Naive thymus-derived CD8-positive, alpha-beta T cell (primary cell): Measurements from ENCODE around the gene S1PR4. TPM values are rescaled to one million over a fixed set of nuclear protein-coding genes. Genes with fewer than 3 reads are reported as not detected.
A peak's percentile ranks its signal among the peaks of the same experiment; 100 is the strongest.

Experiments used
- ATAC-seq, 2 donors: fragments of 150-1000 bp; cut with Tn5 transposase in 1 of 2; sonication (Bioruptor Pico), chemical (Tn5 transposase) in 1 of 2; 1 replicate in 1 of 2; 2 replicates in 1 of 2; pipeline ENCODE4 v1.10.0; 2021; ENCODE audit warnings: mild to moderate bottlenecking in 2 of 2, moderate library complexity in 2 of 2
- POLR2A ChIA-PET: fragments of 350-600 bp; sonication (Branson Sonifier 250); formaldehyde crosslinking; loops from one replicate; lab custom pipeline; 2021; ENCODE audit warnings: antibody characterized with exemption; lab: Charles Lee
- DNase-seq, 10 donors: peaks; one replicate each; pipeline versions ENCODE4 v3.0.0 to v3.0.0-alpha.2; 2020 to 2022
- H3K27ac Mint-ChIP-seq, 10 donors: one replicate each; pipeline ENCODE4 v1.8.0; 2020 to 2022; ENCODE audit warnings: mild to moderate bottlenecking in 10 of 10, mixed read lengths in 10 of 10, moderate library complexity in 4 of 10, inconsistent platforms in 1 of 10
- H3K27me3 Mint-ChIP-seq, 5 donors: one replicate each; pipeline ENCODE4 v1.8.0; 2021 to 2022; ENCODE audit warnings: mixed read lengths in 5 of 5
- H3K36me3 Mint-ChIP-seq, 3 donors: one replicate each; pipeline ENCODE4 v1.8.0; 2020 to 2022; ENCODE audit warnings: mixed read lengths in 3 of 3, mild to moderate bottlenecking in 2 of 3, inconsistent platforms in 1 of 3
- H3K4me1 Mint-ChIP-seq, 4 donors: one replicate each; pipeline ENCODE4 v1.8.0; 2021 to 2022; ENCODE audit warnings: mixed read lengths in 4 of 4
- H3K4me3 Mint-ChIP-seq, 10 donors: one replicate each; pipeline ENCODE4 v1.8.0; 2020 to 2022; ENCODE audit warnings: mild to moderate bottlenecking in 10 of 10, mixed read lengths in 10 of 10, moderate library complexity in 6 of 10, inconsistent platforms in 1 of 10
- H3K9me3 Mint-ChIP-seq, 9 donors: one replicate each; pipeline ENCODE4 v1.8.0; 2020 to 2022; ENCODE audit warnings: mixed read lengths in 9 of 9, mild to moderate bottlenecking in 3 of 9, inconsistent platforms in 1 of 9, moderate library complexity in 1 of 9
- polyA plus RNA-seq, 3 donors: library from polyadenylated mRNA; unstranded; fragments of 300-500 nt; fragmentation: Illumina TruSeq; gene quantifications; one replicate each; pipeline ENCODE4 v1.2.3, GENCODE V29; 2021
- total RNA-seq, 8 experiments: library from RNA in 2 of 8; stranded (reverse) in 2 of 8; gene quantifications; one replicate each; pipeline ENCODE4 v1.2.3 and lab custom pipeline; 2021 to 2026

Gene S1PR4, protein sequence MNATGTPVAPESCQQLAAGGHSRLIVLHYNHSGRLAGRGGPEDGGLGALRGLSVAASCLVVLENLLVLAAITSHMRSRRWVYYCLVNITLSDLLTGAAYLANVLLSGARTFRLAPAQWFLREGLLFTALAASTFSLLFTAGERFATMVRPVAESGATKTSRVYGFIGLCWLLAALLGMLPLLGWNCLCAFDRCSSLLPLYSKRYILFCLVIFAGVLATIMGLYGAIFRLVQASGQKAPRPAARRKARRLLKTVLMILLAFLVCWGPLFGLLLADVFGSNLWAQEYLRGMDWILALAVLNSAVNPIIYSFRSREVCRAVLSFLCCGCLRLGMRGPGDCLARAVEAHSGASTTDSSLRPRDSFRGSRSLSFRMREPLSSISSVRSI
- 100 to 1,000 TPM; 217 to 233 TPM for total RNA-seq
- polyA plus RNA-seq: 100 to 1,000 TPM; 286 to 470 (median 332) TPM
- total RNA-seq (lab: John Stamatoyannopoulos, UW): 27.2 to 283 (median 44.3) reads per million in 6 experiments

DNA sequence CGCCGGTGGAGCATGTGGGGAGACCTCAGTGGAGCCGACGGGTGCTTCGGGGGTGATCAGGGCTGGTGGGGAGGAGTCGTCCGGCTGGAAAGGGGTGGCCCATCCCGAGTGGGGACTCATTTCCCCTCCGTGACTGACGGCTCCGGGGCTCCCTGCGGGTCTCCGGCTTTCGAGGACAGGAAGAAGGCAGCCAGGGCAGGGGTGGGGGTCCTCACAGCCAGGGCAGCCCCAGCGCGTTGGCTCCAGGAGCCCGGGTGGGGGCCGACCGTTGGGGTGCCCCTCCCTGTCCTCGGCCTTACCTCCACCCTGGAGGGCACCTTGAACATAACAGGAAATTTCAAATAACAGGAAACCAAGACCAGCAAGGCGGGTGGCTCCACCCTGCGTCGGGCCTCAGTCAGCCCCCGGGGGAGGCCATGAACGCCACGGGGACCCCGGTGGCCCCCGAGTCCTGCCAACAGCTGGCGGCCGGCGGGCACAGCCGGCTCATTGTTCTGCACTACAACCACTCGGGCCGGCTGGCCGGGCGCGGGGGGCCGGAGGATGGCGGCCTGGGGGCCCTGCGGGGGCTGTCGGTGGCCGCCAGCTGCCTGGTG lies at the start of gene S1PR4:
Gene S1PR4 (plus strand): TSS at position 393 of the 596 bp plus-strand sequence. CDS start 24 bp downstream, at position 417.
- no peaks in the 10 kb centered on the region for H3K27me3 Mint-ChIP-seq
- peaks cover 6 to 30% (median 12%) of the 10 kb centered on the region in 3 donors for H3K36me3 Mint-ChIP-seq
- H3K4me1 Mint-ChIP-seq: peaks cover 12 to 42% (median 31%) of the 10 kb centered on the region in 4 donors
- ATAC-seq: peak; percentile 76 to 84
- H3K9me3 Mint-ChIP-seq: no peaks in the 10 kb centered on the region
- POLR2A ChIA-PET: interaction anchor here (0.6 to 3.5 kb wide), 9 partner anchors 97 to 940 kb away, joined by 3 to 21 read pairs (median 3); partner anchors contain the start of genes DOHH, MRPL54 and TLE5
- peak within 1 kb of the TSS; percentile 95 to 100 (median 98) for H3K4me3 Mint-ChIP-seq
- peak; percentile 50 to 84 (median 72) for DNase-seq
- H3K27ac Mint-ChIP-seq: peak within 1 kb of the TSS; percentile 84 to 99 (median 94)

DNA sequence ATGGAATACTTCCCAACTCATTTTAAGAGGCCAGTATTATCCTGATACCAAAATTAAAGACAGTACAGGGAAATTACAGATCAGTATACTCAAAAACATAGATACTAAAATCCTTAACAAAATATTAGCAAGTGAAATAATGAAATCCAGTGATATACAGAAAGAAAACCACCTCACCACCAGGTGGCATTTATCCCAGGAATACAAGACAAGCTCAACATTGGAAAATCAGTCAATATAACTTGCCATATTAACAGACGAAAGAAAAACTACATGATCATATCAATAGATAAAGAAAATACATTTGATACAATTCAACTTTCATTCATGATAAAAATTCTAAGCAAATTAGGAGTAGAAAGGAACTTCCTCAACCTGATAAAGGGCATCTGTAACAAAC lies 49.5 kb upstream of the S1PR4 start:
- H3K27ac Mint-ChIP-seq: no peak overlapping the region
- DNase-seq: peak in 2 of 10 donors; percentile 23 to 36

DNA sequence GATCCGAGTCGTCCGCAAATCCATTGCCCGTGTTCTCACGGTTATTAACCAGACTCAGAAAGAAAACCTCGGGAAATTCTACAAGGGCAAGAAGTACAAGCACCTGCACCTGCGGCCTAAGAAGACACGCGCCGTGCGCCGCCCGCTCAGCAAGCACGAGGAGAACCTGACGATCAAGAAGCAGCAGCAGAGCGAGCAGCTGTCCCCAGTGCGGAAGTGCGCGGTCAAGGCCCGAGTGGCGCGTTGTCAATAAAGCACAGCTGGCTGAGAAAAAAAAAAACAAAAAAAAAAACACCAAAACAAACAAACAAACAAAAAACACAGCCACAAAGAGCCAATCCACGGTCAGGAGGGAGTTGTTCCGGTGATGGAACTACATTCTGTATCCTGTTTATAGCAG lies 47.4 kb upstream of the S1PR4 start:
- H3K36me3 Mint-ChIP-seq: no peaks in the 10 kb centered on the region
- POLR2A ChIA-PET: interaction anchor here (0.6 to 1.1 kb wide), 3 partner anchors 13 to 200 kb away, joined by 3 to 4 read pairs (median 3); no protein-coding TSS in a partner anchor
- DNase-seq (peak in 1 of 10 donors; percentile 21), ATAC-seq (no peak)
- H3K27ac Mint-ChIP-seq: peak overlapping the region in 5 of 10 donors; percentile 27 to 90 (median 74)
- peaks cover 0 to 12% (median 4%) of the 10 kb centered on the region in 5 donors for H3K27me3 Mint-ChIP-seq
- peaks cover 3 to 30% (median 15%) of the 10 kb centered on the region in 4 donors for H3K4me1 Mint-ChIP-seq
- H3K4me3 Mint-ChIP-seq: peak overlapping the region in 5 of 10 donors; percentile 19 to 48 (median 30)
- H3K9me3 Mint-ChIP-seq: no peaks in the 10 kb centered on the region

More for the DNA sequence above, 49.5 kb upstream of the S1PR4 start:
- Mint-ChIP-seq H3K27me3 (peaks cover 0 to 12% (median 0%) of the 10 kb centered on the region in 5 donors), H3K9me3 (no peaks in the 10 kb centered on the region), H3K4me1 (peaks cover 3 to 30% (median 16%) of the 10 kb centered on the region in 4 donors), H3K36me3 (no peaks in the 10 kb centered on the region), H3K4me3 (no peak overlapping the region)
- POLR2A ChIA-PET: interaction anchor here (1.0 kb wide), 1 partner anchor 93 kb away, joined by 3 read pairs; no protein-coding TSS in a partner anchor
- no peak for ATAC-seq

DNA sequence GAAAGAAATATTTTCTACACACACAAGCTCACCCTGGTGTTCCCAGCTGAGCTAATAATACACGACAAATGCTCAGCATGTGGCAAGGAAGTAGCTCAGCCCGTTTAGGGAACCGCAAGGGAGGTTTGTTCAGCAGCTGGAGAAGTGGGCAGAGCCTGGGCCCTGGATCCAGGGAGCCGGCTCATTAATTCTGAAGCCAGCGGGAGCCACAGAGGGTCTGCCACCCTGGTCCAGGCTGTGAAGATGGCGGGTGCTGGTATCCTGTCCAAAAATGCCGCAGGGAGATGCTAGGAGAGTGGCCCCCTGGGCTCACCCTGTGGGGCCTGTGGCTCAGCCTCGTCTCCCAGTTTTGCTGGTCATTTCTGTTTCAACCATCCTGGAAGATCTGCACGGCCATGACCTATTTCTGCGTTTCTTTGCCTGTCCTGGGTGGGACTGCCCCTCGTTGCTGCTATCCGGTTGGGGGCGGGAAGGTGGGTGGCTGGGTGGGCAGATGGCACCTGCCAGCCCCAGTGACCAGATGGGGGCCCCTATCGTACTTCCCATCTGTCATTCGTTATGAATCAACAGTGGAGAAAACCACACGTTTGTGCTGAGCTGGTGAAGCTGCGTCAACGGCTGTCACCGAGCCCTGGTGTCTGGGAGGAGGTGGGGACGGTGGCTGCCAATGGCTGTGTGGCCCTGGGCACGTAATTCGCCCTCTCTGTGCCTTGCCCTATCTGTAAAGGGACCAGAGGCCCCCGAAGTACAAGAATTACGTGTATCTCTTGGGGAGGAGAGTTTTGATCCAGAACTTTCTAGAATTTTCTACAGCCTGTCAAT lies 45.4 kb upstream of the S1PR4 start:
- POLR2A ChIA-PET: interaction anchor here (0.5 kb wide), 1 partner anchor 1258 kb away, joined by 6 read pairs; no protein-coding TSS in a partner anchor
- H3K4me3 Mint-ChIP-seq: peak overlapping the region in 9 of 10 donors; percentile 12 to 70 (median 59)
- peaks cover 3 to 36% (median 20%) of the 10 kb centered on the region in 4 donors for H3K4me1 Mint-ChIP-seq
- no peaks in the 10 kb centered on the region for H3K36me3 Mint-ChIP-seq
- no peaks in the 10 kb centered on the region for H3K9me3 Mint-ChIP-seq
- H3K27me3 Mint-ChIP-seq: peaks cover 4 to 21% (median 8%) of the 10 kb centered on the region in 5 donors
- ATAC-seq (peak; percentile 82 to 96), DNase-seq (peak in 9 of 10 donors; percentile 32 to 76 (median 62))
- peak overlapping the region; percentile 25 to 91 (median 84) for H3K27ac Mint-ChIP-seq

DNA sequence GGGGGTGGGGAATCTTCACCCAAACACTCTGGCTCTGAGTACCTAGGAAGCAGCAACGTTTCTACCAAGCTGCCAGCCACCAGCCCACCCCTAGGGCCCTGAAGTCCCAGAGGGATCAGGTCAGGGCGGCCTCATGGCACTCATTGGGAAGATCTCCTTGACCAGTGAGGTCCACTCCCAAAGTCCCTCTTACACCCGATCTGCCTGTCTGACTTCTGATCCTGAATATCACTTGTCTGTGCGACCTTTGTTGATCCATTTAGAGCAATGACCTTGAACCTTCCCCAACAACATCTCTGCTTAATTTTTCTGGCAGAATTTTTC lies 44.8 kb upstream of the S1PR4 start:
- DNase-seq (no peak), ATAC-seq (no peak)
- H3K27ac Mint-ChIP-seq: peak overlapping the region in 7 of 10 donors; percentile 64 to 87 (median 84)
- peaks cover 4 to 21% (median 8%) of the 10 kb centered on the region in 5 donors for H3K27me3 Mint-ChIP-seq
- H3K4me3 Mint-ChIP-seq: peak overlapping the region in 7 of 10 donors; percentile 30 to 70 (median 56)
- H3K9me3 Mint-ChIP-seq: no peaks in the 10 kb centered on the region
- H3K36me3 Mint-ChIP-seq: no peaks in the 10 kb centered on the region
- POLR2A ChIA-PET: no interaction called here
- peaks cover 3 to 36% (median 20%) of the 10 kb centered on the region in 4 donors for H3K4me1 Mint-ChIP-seq

DNA sequence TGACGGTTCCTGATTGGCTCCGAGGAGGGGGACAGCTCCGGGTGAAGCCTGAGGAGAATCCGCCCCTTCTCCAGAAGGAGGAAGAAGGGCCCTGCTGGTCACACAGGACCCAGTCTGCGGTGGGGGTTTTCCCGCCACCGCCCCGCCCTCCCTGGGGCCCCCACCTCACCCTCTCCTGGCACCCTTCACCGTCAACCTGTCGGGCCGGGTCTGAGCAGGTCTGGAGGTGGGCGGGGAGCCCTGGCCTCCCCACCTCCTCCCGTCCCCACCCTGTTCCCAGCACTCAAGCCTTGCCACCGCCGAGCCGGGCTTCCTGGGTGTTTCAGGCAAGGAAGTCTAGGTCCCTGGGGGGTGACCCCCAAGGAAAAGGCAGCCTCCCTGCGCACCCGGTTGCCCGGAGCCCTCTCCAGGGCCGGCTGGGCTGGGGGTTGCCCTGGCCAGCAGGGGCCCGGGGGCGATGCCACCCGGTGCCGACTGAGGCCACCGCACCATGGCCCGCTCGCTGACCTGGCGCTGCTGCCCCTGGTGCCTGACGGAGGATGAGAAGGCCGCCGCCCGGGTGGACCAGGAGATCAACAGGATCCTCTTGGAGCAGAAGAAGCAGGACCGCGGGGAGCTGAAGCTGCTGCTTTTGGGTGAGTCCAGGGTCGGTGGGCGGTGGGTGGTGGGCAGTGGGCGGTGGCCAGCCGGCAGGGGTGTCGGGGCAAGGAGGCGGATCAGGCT lies 42.4 kb upstream of the S1PR4 start, which contains the start of gene GNA15:
Gene GNA15 (plus strand): TSS at position 73 of the 723 bp plus-strand sequence. CDS start 418 bp downstream, at position 491.
- H3K9me3 Mint-ChIP-seq: peaks cover 0 to 12% (median 0%) of the 10 kb centered on the region in 9 donors
- peaks cover 4 to 21% (median 8%) of the 10 kb centered on the region in 5 donors for H3K27me3 Mint-ChIP-seq
- peak within 1 kb of the TSS in 4 of 10 donors; percentile 11 to 76 (median 32) for H3K27ac Mint-ChIP-seq
- peaks cover 2 to 41% (median 20%) of the 10 kb centered on the region in 4 donors for H3K4me1 Mint-ChIP-seq
- DNase-seq (peak in 1 of 10 donors; percentile 8), ATAC-seq (peak in 1 of 2 donors; percentile 48)
- POLR2A ChIA-PET: no interaction called here
- H3K36me3 Mint-ChIP-seq: peaks cover 0 to 8% (median 0%) of the 10 kb centered on the region in 3 donors
- peak within 1 kb of the TSS in 5 of 10 donors; percentile 15 to 77 (median 35) for H3K4me3 Mint-ChIP-seq

DNA sequence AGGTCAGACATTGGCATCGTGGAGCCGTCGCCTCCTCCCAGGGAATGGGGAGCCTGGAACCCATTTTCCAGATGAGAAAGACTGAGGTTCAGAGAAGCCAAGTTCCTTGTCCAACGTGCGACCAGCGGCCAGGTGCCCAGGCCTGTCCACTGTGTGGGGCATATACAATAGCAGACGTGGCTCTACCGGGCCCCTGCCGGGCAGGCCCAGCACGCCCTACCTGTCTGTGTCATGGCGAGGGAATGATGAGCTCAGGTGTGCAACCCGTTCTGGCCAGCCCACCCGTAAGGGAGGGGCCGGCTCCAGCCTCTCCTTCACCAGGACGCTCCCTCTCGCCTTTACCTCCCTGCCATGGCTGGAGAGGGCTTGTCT lies 41.9 kb upstream of the S1PR4 start:
- DNase-seq: no peak
- Mint-ChIP-seq H3K27ac (peak overlapping the region in 3 of 10 donors; percentile 11 to 53 (median 11)), H3K27me3 (peaks cover 4 to 21% (median 8%) of the 10 kb centered on the region in 5 donors), H3K4me1 (peaks cover 2 to 41% (median 19%) of the 10 kb centered on the region in 4 donors), H3K9me3 (peaks cover 0 to 12% (median 0%) of the 10 kb centered on the region in 9 donors), H3K4me3 (peak overlapping the region in 5 of 10 donors; percentile 15 to 77 (median 35)), H3K36me3 (peaks cover 0 to 8% (median 0%) of the 10 kb centered on the region in 3 donors)
- ATAC-seq: no peak
- POLR2A ChIA-PET: no interaction called here

DNA sequence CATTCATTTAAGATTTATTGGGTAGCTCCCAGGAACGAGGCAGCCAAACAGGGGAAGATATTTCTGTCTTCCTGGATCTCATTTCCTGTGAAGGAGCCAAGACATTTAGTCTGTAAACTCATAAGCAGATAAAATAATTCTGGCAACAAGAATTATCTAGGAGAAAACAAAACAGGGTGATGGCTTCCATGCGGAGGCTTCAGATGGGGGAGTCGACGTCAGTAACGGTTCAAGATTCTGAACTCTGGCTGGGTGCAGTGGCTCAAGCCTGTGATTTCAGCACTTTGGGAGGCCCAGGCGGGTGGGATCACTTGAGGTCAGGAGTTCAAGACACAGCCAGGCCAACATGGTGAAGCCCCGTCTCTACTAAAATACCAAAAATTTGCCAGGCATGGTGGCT lies 41.5 kb upstream of the S1PR4 start:
- Mint-ChIP-seq H3K9me3 (peaks cover 0 to 12% (median 0%) of the 10 kb centered on the region in 9 donors), H3K4me3 (peak overlapping the region in 5 of 10 donors; percentile 15 to 77 (median 39)), H3K36me3 (peaks cover 0 to 8% (median 0%) of the 10 kb centered on the region in 3 donors), H3K27ac (peak overlapping the region in 2 of 10 donors; percentile 11), H3K4me1 (peaks cover 2 to 45% (median 20%) of the 10 kb centered on the region in 4 donors), H3K27me3 (peaks cover 4 to 21% (median 8%) of the 10 kb centered on the region in 5 donors)
- DNase-seq (no peak), ATAC-seq (no peak)
- POLR2A ChIA-PET: no interaction called here

DNA sequence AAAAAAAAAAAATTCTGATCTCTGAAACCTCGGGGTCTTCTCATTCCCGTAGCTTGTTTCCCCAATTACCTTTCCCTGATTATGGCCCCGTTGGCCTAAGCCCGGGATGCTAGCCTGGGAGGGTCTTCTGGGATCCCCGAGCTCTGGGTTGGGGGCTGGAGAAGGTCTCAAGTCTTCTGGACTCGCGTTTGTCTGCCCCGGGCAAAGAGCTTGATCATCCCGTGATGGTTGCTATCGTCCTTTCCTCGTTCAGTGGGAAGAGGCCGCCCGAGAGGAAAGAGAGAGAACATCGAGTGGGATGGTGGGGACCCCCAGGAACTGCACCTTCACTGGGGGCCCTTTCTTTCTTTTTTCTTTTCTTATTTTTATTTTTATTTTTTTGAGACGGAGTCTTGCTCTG lies 40.3 kb upstream of the S1PR4 start:
- peaks cover 0 to 42% (median 15%) of the 10 kb centered on the region in 4 donors for H3K4me1 Mint-ChIP-seq
- peaks cover 0 to 12% (median 0%) of the 10 kb centered on the region in 9 donors for H3K9me3 Mint-ChIP-seq
- H3K27me3 Mint-ChIP-seq: peaks cover 4 to 21% (median 8%) of the 10 kb centered on the region in 5 donors
- POLR2A ChIA-PET: interaction anchor here (0.7 to 1.7 kb wide), 2 partner anchors 11 to 63 kb away, joined by 3 to 5 read pairs; no protein-coding TSS in a partner anchor
- no peak overlapping the region for H3K4me3 Mint-ChIP-seq
- H3K27ac Mint-ChIP-seq: no peak overlapping the region
- ATAC-seq: no peak
- DNase-seq: no peak
- peaks cover 0 to 8% (median 0%) of the 10 kb centered on the region in 3 donors for H3K36me3 Mint-ChIP-seq

DNA sequence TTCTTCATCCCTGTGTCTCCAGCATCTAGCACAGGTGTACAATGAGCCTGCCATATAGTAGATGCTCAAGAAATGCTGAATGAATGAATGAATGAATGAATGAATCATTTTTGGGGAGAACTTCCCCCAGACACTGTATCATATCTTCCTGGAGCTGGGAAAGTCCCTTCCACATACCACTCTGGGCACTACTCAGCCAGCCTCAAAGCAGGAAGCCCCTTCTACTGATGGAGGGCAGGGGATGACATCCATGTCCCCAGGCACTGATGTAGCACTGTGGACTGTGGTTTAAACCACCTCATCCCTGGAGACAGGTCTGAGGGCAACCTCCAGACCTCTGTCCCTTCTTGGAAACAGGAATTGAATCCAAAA lies 37.9 kb upstream of the S1PR4 start:
- ATAC-seq (no peak), DNase-seq (no peak)
- Mint-ChIP-seq H3K9me3 (peaks cover 0 to 12% (median 0%) of the 10 kb centered on the region in 9 donors), H3K4me3 (no peak overlapping the region), H3K36me3 (peaks cover 0 to 8% (median 0%) of the 10 kb centered on the region in 3 donors), H3K27ac (peak overlapping the region in 1 of 10 donors; percentile 44), H3K27me3 (peaks cover 4 to 10% (median 4%) of the 10 kb centered on the region in 5 donors), H3K4me1 (peaks cover 0 to 34% (median 7%) of the 10 kb centered on the region in 4 donors)
- POLR2A ChIA-PET: no interaction called here

DNA sequence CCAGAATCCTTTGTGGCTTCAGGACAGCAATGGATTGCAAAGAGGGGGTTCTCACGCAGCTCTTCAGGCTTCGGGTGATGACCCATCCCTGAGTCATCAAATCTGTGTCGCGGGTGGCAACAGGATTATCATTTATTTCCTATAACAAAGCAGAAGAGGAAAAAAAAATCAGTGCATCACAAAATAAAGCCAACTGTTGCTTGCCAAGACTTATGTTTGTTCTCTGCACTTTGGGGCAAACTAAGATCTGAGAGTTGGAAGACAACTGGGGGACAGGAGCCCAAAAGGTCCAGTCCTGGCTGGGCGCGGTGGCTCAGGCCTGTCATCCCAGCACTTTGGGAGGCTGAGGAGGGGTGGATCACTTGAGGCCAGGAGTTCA lies 36.3 kb upstream of the S1PR4 start:
- H3K27me3 Mint-ChIP-seq: peaks cover 0 to 3% (median 0%) of the 10 kb centered on the region in 5 donors
- POLR2A ChIA-PET: no interaction called here
- H3K36me3 Mint-ChIP-seq: peaks cover 0 to 8% (median 0%) of the 10 kb centered on the region in 3 donors
- H3K4me1 Mint-ChIP-seq: peaks cover 0 to 38% (median 7%) of the 10 kb centered on the region in 4 donors
- ATAC-seq (no peak), DNase-seq (no peak)
- H3K27ac Mint-ChIP-seq: peak overlapping the region in 5 of 10 donors; percentile 1 to 83 (median 37)
- peaks cover 0 to 12% (median 0%) of the 10 kb centered on the region in 9 donors for H3K9me3 Mint-ChIP-seq
- no peak overlapping the region for H3K4me3 Mint-ChIP-seq
